ENCODE data around the gene HIC1.

- TF ChIP-seq POLR2A (IDR thresholded peaks at IDR 0.05): no peak
- TF ChIP-seq CTCF (IDR thresholded peaks at IDR 0.05): no peak
- TF ChIP-seq POLR2AphosphoS5 (IDR thresholded peaks at IDR 0.05): no peak
These were observed 716 bp upstream of the HIC1 start for GRCh38 chr17:2054262-2054511.

Data from stomach (tissue), 4 donors.